Activated T-cell treated with anti-CD3 and anti-CD28 coated beads for 1 hour (primary cell): Measurements from ENCODE around the gene RASA3.
"Not testable (repeated sequence)": the region's sequence is repeated elsewhere in the genome, so short reads cannot be mapped to it uniquely, and the experiment has no call there.

ENCODE experiments used
- DNase-seq: peaks from one replicate; pipeline ENCODE4 v3.0.0-alpha.2; 2020; ENCODE audit warnings: low read depth

The RASA3 gene

GRCh38 chr13:114100446-114101357 is 31.7 kb downstream of the RASA3 start:
- DNase-seq: no peak

DNA sequence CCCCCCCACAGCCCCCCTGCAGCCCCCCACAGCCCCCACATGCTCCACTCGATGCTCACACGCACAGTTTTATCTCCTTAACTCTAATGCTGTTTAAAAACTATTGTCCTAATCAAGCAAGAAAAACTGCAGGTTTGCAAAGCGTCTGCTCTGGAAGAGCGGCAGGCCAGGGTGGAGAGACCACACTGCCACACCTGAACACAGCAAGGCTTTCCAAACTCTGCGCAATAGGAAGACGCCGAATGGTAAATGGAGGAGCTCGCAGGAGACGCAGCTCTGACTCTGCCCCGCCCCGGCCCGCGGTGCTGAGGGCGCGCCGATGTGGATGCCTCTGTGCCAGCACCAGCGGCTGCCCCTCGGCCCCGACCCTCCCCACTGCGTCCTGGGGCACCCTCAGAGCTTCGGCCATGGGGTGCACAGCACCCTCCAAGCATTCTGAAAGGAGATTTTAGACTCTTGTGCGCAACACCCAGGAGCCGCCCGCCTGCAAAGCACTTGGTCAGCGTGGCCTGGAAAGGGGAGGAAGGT is 32.4 kb downstream of the RASA3 start:
- no peak for DNase-seq

DNA sequence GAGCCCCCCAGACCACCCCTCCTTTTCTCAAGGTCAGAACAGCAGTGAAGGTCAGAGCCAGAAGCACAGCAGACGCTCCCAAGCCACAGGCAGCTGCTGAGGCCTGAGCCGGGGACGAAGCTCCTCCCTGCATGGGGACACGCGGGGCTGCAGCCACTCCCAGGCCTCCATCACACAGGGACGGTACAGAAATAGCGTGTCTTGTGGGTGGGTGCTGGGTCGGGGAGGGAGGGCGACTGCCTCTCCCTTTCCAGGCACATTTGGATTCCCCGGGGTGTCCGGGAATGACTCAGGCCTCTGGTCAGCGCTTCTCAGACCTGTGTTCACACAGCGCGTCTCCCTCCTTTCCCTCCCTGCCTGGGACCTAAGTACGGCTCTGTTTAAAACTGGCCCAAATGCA is 33.2 kb downstream of the RASA3 start:
- DNase-seq: no peak

DNA sequence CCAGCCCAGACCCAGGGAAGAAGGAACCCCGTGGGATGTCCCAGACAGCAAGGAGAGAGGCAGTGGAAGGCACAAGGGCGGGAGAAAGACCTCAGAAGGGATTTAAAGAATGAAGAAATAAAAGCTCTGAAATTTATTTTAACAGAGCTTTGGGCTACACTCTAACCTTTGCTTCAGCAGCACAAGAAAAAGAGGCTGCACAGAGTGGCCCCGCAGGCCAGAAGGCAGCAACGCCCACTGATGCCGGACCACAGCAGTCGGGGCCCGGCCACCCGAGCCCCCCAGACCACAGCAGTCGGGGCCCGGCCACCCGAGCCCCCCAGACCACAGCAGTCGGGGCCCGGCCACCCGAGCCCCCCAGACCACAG is 33.8 kb downstream of the RASA3 start:
- not testable (repeated sequence) for DNase-seq

GRCh38 chr13:114097893-114098688 is 34.3 kb downstream of the RASA3 start:
- no peak for DNase-seq

GRCh38 chr13:114097212-114097892 is 35.1 kb downstream of the RASA3 start:
- DNase-seq: no peak

- DNase-seq: no peak
These were observed 35.6 kb downstream of the RASA3 start for GRCh38 chr13:114096811-114097211.

DNA sequence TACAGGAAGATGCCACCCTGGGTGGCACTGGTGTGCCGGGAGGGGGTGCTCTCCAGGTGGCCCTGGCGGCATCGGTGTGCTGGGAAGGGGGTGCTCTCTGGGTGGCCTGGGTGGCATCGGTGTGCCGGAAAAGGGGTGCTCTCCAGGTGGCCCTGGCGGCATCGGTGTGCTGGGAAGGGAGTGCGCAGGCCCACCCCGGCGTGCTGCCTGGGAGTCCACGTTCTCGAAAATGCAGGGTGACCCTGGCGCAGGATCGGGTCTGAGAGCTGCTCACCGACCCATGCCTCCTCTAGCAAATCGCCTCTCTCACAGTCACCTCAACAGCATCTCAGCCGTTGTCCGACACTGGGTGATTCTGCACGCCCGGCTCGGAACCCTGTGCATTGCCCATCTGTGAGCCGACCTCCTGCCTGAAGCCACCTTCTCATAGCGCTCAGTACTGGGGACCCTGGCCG is 36.4 kb downstream of the RASA3 start:
- no peak for DNase-seq

DNA sequence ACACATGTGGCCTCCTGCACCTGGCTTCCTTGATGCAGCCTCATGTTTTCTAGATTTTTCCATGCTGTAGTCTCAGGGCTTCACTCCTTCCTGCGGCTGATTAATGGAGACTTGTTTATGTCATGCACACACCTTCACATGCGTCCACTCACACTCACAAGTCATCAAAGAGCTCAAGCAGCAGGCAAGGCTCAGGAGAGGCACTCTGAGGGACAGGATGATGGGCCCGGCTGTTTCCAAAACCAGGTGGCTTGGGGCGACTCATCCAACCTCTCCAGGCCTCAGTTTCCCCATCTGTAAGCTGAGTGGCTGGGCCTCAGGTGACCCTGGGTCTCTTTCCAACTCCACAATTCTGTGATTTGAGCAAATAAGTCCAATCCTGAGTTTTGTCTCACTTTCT is 36.9 kb downstream of the RASA3 start:
- DNase-seq: no peak

DNA sequence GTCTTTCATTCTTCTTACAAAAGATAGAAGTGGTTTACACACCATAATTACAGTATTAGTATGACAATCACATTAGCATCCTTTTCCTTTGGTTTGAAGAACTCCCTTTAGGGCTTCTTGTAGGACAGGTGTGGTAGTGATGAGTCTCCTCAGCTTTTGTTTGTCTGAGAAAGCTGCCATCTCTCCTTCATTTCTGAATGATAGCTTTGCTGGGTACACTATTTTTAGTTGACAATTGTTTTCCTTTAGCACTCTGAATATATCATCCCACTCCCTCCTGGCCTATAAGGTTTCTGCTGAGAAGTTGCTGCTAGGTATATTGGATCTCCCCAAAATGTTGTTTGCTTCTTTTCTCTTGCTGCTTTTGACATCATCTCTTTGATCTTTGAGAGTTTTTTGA is 39.3 kb downstream of the RASA3 start:
- no peak for DNase-seq

- no peak for DNase-seq
These were observed 40.0 kb downstream of the RASA3 start for GRCh38 chr13:114092468-114092867.

DNA sequence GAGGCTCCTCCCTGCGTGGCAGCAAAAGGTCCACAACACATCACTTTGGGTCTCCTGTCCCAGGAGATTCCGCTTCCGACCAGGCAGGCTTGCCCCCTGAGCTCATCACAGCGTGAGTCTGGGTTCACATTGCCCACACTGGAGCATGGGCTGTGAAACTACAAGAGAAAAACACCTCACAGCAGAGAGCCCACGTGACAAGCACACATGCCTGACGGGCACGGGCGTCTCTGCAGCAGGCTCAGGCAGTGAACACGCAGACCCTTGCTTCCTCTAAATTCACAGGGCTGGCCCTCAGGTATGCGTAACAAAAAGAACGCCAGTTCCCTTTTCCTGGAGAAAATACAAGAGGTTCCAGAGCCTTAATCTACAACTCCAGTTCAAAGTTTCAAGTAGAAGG is 41.9 kb downstream of the RASA3 start:
- DNase-seq: no peak

DNA sequence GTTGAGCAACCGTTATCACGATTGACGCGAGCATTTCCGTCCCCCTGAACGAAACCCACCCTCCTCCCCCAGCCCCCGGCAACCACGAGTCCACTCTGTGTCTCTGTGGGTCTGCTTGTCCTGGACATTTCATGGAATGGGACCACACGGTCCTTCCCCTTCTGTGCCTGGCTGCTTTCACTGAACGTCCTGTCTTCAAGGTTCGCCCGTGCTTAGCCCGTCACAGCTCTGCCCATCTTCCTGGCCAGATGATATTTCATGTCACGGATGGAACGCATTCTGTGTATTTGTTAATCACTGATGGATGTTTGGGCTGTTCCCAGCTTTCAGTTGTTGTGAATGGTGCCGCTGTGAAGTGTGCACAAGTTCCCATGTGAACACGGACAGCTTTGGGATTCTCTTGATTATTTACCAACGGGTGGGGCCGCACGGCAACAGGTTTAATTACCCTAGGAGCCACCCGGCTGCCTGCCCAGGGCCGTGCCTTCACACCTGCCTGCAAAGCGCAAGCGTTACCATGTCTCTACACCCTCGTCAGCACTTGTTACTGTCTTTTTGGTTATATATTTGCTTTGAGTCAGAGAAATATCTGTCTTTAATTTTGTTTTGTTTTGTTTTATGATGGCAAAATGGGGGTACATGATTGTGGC is 42.5 kb downstream of the RASA3 start:
- no peak for DNase-seq

GRCh38 chr13:114089341-114089740 is 43.1 kb downstream of the RASA3 start:
- DNase-seq: no peak

DNA sequence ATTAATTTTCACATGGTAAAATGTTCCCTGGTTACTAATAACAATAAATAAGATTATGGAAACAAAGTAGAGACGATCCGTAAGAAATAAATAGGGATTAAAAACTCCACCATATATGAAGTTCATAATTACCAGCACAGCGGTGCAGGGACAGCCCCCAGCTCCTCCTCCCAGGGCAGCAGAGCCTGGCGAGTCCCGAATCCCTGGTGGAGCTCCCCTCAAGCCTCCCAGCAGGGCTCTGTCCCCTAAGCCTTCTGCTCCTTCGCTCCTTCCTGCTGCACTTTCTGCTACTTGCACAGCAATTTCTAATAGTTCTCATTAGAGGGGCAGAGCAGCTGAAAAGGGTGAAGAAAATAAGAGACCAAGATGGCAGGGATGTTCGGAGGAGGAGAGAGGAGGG is 43.6 kb downstream of the RASA3 start:
- no peak for DNase-seq

DNA sequence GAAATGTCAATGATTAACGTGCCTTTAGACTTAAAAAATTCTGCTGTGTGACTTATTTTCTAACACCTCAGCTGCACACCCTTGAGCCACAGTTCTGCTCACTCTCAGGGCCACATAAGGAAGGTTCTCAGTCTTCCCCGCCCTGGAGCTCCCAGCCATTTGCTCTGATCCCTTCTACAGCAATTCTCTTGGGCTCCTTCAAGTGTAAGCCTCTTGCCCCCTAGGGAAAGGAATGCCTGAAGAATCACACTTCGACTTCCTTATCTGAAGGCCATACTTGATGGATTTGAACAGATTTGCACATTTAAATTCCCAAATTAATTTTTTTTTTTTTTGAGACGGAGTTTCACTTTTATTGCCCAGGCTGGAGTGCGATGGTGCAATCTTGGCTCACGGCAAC is 44.2 kb downstream of the RASA3 start:
- DNase-seq: no peak

DNA sequence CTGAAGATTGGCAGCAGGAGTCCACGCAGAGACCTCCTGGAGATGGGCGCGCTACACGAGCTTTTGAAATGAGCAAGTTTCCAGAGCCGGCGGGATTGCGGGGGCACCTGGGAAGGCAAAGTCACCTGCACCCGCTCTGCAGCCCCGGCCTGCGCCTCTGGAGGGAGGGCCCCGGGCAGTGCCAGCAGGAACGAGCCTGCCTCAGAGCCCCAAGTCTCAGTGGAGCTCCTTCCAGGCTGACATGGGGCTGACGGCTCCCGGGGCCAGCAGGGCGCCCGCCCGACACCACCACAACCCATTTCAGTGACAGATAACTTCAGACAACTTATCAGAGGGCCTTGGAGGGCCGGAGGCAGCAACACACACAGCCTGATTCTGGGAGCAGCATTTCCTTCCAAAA is 45.0 kb downstream of the RASA3 start:
- no peak for DNase-seq

GRCh38 chr13:114082849-114083645 is 49.4 kb downstream of the RASA3 start:
- DNase-seq: no peak

GRCh38 chr13:114081761-114082681 is 50.4 kb downstream of the RASA3 start:
- DNase-seq: no peak
